Heart right ventricle (tissue), 16 donors: ENCODE results near the gene PCGF5. TPM values are rescaled to one million over a fixed set of nuclear protein-coding genes. Genes with fewer than 3 reads are reported as not detected.

Experiments
- ATAC-seq, 8 donors: fragments of 200-7000 bp; cut with Tn5 transposase; one replicate each; pipeline ENCODE4 v1.9.1; 2020; ENCODE audit warnings: mild to moderate bottlenecking in 8 of 8, moderate library complexity in 8 of 8, moderate number of reproducible peaks in 1 of 8
- DNase-seq, 2 donors: peaks; one replicate each; pipeline ENCODE4 v3.0.0-alpha.2; 2020
- H3K27ac ChIP-seq, 10 donors: fragments of 200-600 bp; sonication (generic) in 2 of 10; one replicate each; pipeline versions ENCODE4 v1.5.0 to v1.8.0; 2020 to 2022; ENCODE audit warnings: mild to moderate bottlenecking in 3 of 10
- H3K27me3 ChIP-seq, 7 donors: fragments of 200-600 bp; one replicate each; pipeline ENCODE4 v1.8.0; 2021 to 2022; ENCODE audit warnings: mild to moderate bottlenecking in 2 of 7
- H3K36me3 ChIP-seq, 9 donors: fragments of 200-600 bp; sonication (generic) in 1 of 9; one replicate each; pipeline versions ENCODE4 v1.5.0 to v1.8.0; 2020 to 2022; ENCODE audit warnings: mild to moderate bottlenecking in 2 of 9
- H3K4me1 ChIP-seq, 9 donors: fragments of 200-600 bp; sonication (generic) in 1 of 9; one replicate each; pipeline versions ENCODE4 v1.5.0 to v1.8.0; 2020 to 2022; ENCODE audit warnings: mild to moderate bottlenecking in 4 of 9
- H3K4me3 ChIP-seq, 10 donors: fragments of 200-600 bp; sonication (generic) in 2 of 10; one replicate each; pipeline versions ENCODE4 v1.5.0 to v1.8.0; 2020 to 2022; ENCODE audit warnings: mild to moderate bottlenecking in 7 of 10, moderate library complexity in 2 of 10
- H3K9me3 ChIP-seq, 11 donors: fragments of 200-600 bp in 10 of 11; sonication (generic) in 2 of 11; one replicate each; pipeline versions ENCODE4 v1.5.0 to v1.8.0; 2013 to 2022; ENCODE audit warnings: mild to moderate bottlenecking in 2 of 11, control low read depth in 1 of 11, moderate library complexity in 1 of 11
- CTCF ChIP-seq, 9 donors: fragments of 200-600 bp; sonication (generic) in 2 of 9; IDR thresholded peaks; one replicate each; pipeline versions ENCODE4 v1.5.0 to v1.8.0; 2021 to 2022; ENCODE audit warnings: antibody characterized with exemption in 9 of 9, mild to moderate bottlenecking in 5 of 9, moderate library complexity in 1 of 9
- WGBS, 2 donors: extraction: QIAGEN DNeasy Blood & Tissue Kit; methylation state at CpG; one replicate each; pipeline ENCODE4 v1.1.7; 2013; ENCODE audit warnings: inconsistent platforms in 1 of 2; 5-methylcytosine and 5-hydroxymethylcytosine counted together
- intact Hi-C, 10 donors: fragments of 100-400 bp; cut with DNase I; formaldehyde crosslinking; loops; one replicate each; pipeline versions ENCODE4 v1.11.1 to v1.14.2; 2022
- long read RNA-seq, 3 donors: library from polyadenylated mRNA; unstranded; transcript quantifications; one replicate each; pipeline ENCODE4 v2.0.0, GENCODE V29; 2020 to 2021
- polyA plus RNA-seq, 2 donors: library from polyadenylated mRNA; stranded (reverse); fragments of 200-250 nt; gene quantifications; one replicate each; pipeline ENCODE4 v1.2.3, GENCODE V29; 2013
- total RNA-seq, 10 donors: library from RNA; stranded (reverse); fragmentation: NEBNext Ultra II Directional in 3 of 10; extraction: Animal tissue kit (Norgen Biotek cat#: 25700) in 3 of 10; gene quantifications; one replicate each; pipeline versions ENCODE4 v1.2.1 to v1.2.4, GENCODE V29; 2021 to 2023
- donor health status: Arrhythmogenic right ventricular cardiomyopathy.
- donor health status: ischemic (EF 13 %, LVEDD 7.1; RV severe dilation, severe dysfunction).
- donor health status: healthy with polysubstance abuse.
- donor health status: DM: no; HTN: yes; CAD: no.
- donor health status: DM: no; HTN: no; CAD: no.
- donor health status: ischemic (EF 25% LVEDD 6.9; RV normal size, moderate dysfunction).
- donor health status: ischemic (EF 25% LVEDD 5.7; RV mildly dilated, moderate dysfunction).
- donor health status: healthy.
- donor health status: DM: yes; HTN: yes; CAD: no.
- donor health status: Ischemic cardiomyopathy.
- donor health status: ischemic (EF 35%, LVEDD 5.7; RV mildly dilated, moderate dysfunction).
- donor health status: nonischemic (EF 11% LVEDD 7.7; RV severe dilation, severe dysfunction).
- donor health status: DM: yes; HTN: yes; CAD: no.
- donor health status: PGD.
- donor health status: ischemic (EF 29% LVEDD 5.4; RV normal size, mild dysfunction).
- donor health status: nonischemic (EF 23%, LVEDD 6.1; RV moderate dilation, normal function).

PCGF5 gene
- total RNA-seq (100 to 1,000 TPM in 1 of 10 donors, 10 to 100 TPM in 9; 65.4 to 104 (median 79.5) TPM), polyA plus RNA-seq (10 to 100 TPM; 46.2 to 62.8 TPM)
- long read RNA-seq, donor 1, full-length matches to known transcripts: 45 of 72 reads
- long read RNA-seq, donor 1, partial matches to known transcripts: 4 of 72 reads
- long read RNA-seq, donor 1, other reads (novel, unspliced or antisense): 23 of 72 reads
- long read RNA-seq, donor 2, full-length matches to known transcripts: 53 of 87 reads
- long read RNA-seq, donor 2, partial matches to known transcripts: 8 of 87 reads
- long read RNA-seq, donor 2, other reads (novel, unspliced or antisense): 26 of 87 reads
- long read RNA-seq, donor 3, full-length matches to known transcripts: 34 of 72 reads
- long read RNA-seq, donor 3, partial matches to known transcripts: 11 of 72 reads
- long read RNA-seq, donor 3, other reads (novel, unspliced or antisense): 27 of 72 reads

- Histone ChIP-seq H3K4me1 (peaks cover 0 to 59% (median 47%) of the 10 kb centered on the region in 9 donors), H3K36me3 (peaks cover 0 to 23% (median 0%) of the 10 kb centered on the region in 9 donors), H3K9me3 (no peaks in the 10 kb centered on the region), H3K4me3 (peak within 1 kb of the TSS; percentile 52 to 98 (median 94)), H3K27ac (peak within 1 kb of the TSS; percentile 53 to 97 (median 92)), H3K27me3 (no peaks in the 10 kb centered on the region)
- peak; percentile 88 to 94 for DNase-seq
- intact Hi-C loops: loop anchor here in 9 of 10 donors (2.0 to 10.0 kb wide), 3 partner anchors 56 to 58 kb away; no protein-coding TSS in a partner anchor
- 1 to 2% methylated on average over 47 to 66 of the region's 66 CpGs for WGBS, 2 donors
- peak; percentile 98 to 100 (median 99) for ATAC-seq
- TF ChIP-seq CTCF (IDR thresholded peaks at IDR 0.05): peak; percentile 4 to 56 (median 41)
Observed at GRCh38 chr10:91220194-91220953, at the start of gene PCGF5. Gene PCGF5 (plus strand): TSS chr10:91220663. CDS start chr10:91222872, 2,209 bp downstream.

- Histone ChIP-seq H3K4me3 (no peak overlapping the region), H3K36me3 (no peaks in the 10 kb centered on the region), H3K4me1 (peaks cover 0 to 23% (median 3%) of the 10 kb centered on the region in 9 donors), H3K9me3 (peaks cover 0 to 24% (median 0%) of the 10 kb centered on the region in 11 donors), H3K27ac (no peak overlapping the region), H3K27me3 (no peaks in the 10 kb centered on the region)
- ATAC-seq: no peak
- no peak for TF ChIP-seq CTCF (IDR thresholded peaks at IDR 0.05)
- DNase-seq: no peak
- 77 to 84% methylated on average over 3 of the region's 3 CpGs for WGBS, 2 donors
- intact Hi-C loops: no loop called here
Observed at GRCh38 chr10:91171485-91171884, 49.0 kb upstream of the PCGF5 start.

GRCh38 chr10:91172348-91172747, 48.1 kb upstream of the PCGF5 start:
- peak in 1 of 8 donors; percentile 29 for ATAC-seq
- no peak for DNase-seq

More at GRCh38 chr10:91172348-91172747, 48.1 kb upstream of the PCGF5 start:
- intact Hi-C loops: no loop called here
- Histone ChIP-seq H3K9me3 (peaks cover 0 to 29% (median 0%) of the 10 kb centered on the region in 11 donors), H3K4me3 (no peak overlapping the region), H3K27me3 (no peaks in the 10 kb centered on the region), H3K27ac (no peak overlapping the region), H3K4me1 (peaks cover 0 to 19% (median 3%) of the 10 kb centered on the region in 9 donors), H3K36me3 (no peaks in the 10 kb centered on the region)
- 95 to 96% methylated on average over 2 of the region's 2 CpGs for WGBS, 2 donors
- no peak for TF ChIP-seq CTCF (IDR thresholded peaks at IDR 0.05)
